Panc1 (cell line): ENCODE data around the gene METTL1. TPM values are rescaled to one million over a fixed set of nuclear protein-coding genes. Genes with fewer than 3 reads are reported as not detected.

ENCODE experiments used
- ATAC-seq: fragments of 200-7000 bp; cut with Tn5 transposase; 2 replicates; pipeline ENCODE4 v1.9.1; 2020; ENCODE audit warnings: mild to moderate bottlenecking, moderate library complexity
- BruUV-seq: library from RNA; stranded (reverse); fragments of 400-500 nt; replicated peaks from 2 replicates; lab custom pipeline; 2021; lab: Mats Ljungman, UMichigan
- CTCF ChIA-PET: fragments of 300-600 bp; sonication (Branson Sonifier 250); formaldehyde crosslinking; loops from one replicate; lab custom pipeline; 2022; ENCODE audit warnings: antibody characterized with exemption; lab: Charles Lee
- POLR2A ChIA-PET: fragments of 300-600 bp; sonication (Branson Sonifier 250); formaldehyde crosslinking; loops from one replicate; lab custom pipeline; 2022; ENCODE audit warnings: antibody characterized with exemption; lab: Charles Lee
- DNase-seq: peaks from one replicate; pipeline ENCODE4 v3.0.0-alpha.2; 2010; ENCODE audit warnings: low read depth, low spot score
- H3K27ac ChIP-seq: 2 replicates; pipeline ENCODE4 v1.5.1; 2011; ENCODE audit warnings: mild to moderate bottlenecking, low read length, inconsistent platforms
- H3K27me3 ChIP-seq: fragments of 200-500 bp; sonication (Bioruptor generic); 2 replicates; pipeline ENCODE4 v1.6.0; 2014; ENCODE audit warnings: low read length, inconsistent platforms; ENCODE audit not compliant: control insufficient read depth, insufficient read depth
- H3K36me3 ChIP-seq: fragments of 200-500 bp; sonication (Bioruptor generic); 2 replicates; pipeline ENCODE4 v1.5.1; 2014; ENCODE audit warnings: inconsistent platforms, mild to moderate bottlenecking, low read length, moderate library complexity; ENCODE audit not compliant: control insufficient read depth, insufficient read depth
- H3K4me1 ChIP-seq: 2 replicates; pipeline ENCODE4 v1.5.1; 2011; ENCODE audit warnings: inconsistent platforms, mild to moderate bottlenecking, low read length, moderate library complexity; ENCODE audit not compliant: control insufficient read depth, insufficient read depth
- H3K4me3 ChIP-seq, 2 experiments: 2 replicates each; pipeline ENCODE4 v1.5.1; 2011 to 2012; ENCODE audit warnings: low read depth in 2 of 2, low read length in 2 of 2, mild to moderate bottlenecking in 2 of 2, inconsistent platforms in 1 of 2, moderate library complexity in 1 of 2
- H3K9me3 ChIP-seq: fragments of 200-500 bp; sonication (Bioruptor generic); 2 replicates; pipeline ENCODE4 v1.5.1; 2014; ENCODE audit warnings: low read depth, mild to moderate bottlenecking, inconsistent platforms, low read length, moderate library complexity; ENCODE audit not compliant: control insufficient read depth, insufficient read depth
- POLR2AphosphoS5 ChIP-seq: IDR thresholded peaks from 2 replicates; pipeline ENCODE4 v1.6.1; 2012; ENCODE audit warnings: mild to moderate bottlenecking, low read depth, low read length, moderate library complexity
- SIN3A ChIP-seq: IDR thresholded peaks from 2 replicates; pipeline ENCODE4 v1.6.1; 2012; ENCODE audit warnings: low read depth, mild to moderate bottlenecking, low read length, moderate library complexity, borderline replicate concordance; ENCODE audit not compliant: insufficient read depth
- TCF7L2 ChIP-seq: IDR thresholded peaks from 2 replicates; pipeline ENCODE4 v1.6.1; 2011; ENCODE audit warnings: mild to moderate bottlenecking, low read depth, low read length, inconsistent platforms
- in situ Hi-C: cut with HindIII; loops from 2 replicates; pipeline ENCODE4 v1.10.0; 2016; ENCODE audit warnings: low sequenced_read_pairs, low pct_unique_long_range_greater_than_20kb
- intact Hi-C: fragments of 100-400 bp; cut with micrococcal nuclease; formaldehyde crosslinking; loops from one replicate; pipeline ENCODE4 v1.10.0; 2022; ENCODE audit not compliant: unreplicated experiment
- total RNA-seq: library from RNA; stranded (reverse); gene quantifications from one replicate; pipeline ENCODE4 v1.2.1, GENCODE V29; 2021; ENCODE audit not compliant: unreplicated experiment
- TF ChIP-seq, protein P1 (sequence below): fragments of 450-650 bp; IDR thresholded peaks from 2 replicates; pipeline ENCODE4 v1.5.1; 2017; ENCODE audit warnings: mild to moderate bottlenecking
- TF ChIP-seq, protein P2 (sequence below), 2 experiments: IDR thresholded peaks; 2 replicates each; pipeline ENCODE4 v1.6.1; 2011 to 2012; ENCODE audit warnings: low read depth in 2 of 2, control low read depth in 1 of 2, low read length in 1 of 2, mild to moderate bottlenecking in 1 of 2, moderate library complexity in 1 of 2; ENCODE audit not compliant: insufficient read depth in 1 of 2

The METTL1 gene
- total RNA-seq, 1 experiment from 2014 or later, result 46.5 TPM

DNA sequence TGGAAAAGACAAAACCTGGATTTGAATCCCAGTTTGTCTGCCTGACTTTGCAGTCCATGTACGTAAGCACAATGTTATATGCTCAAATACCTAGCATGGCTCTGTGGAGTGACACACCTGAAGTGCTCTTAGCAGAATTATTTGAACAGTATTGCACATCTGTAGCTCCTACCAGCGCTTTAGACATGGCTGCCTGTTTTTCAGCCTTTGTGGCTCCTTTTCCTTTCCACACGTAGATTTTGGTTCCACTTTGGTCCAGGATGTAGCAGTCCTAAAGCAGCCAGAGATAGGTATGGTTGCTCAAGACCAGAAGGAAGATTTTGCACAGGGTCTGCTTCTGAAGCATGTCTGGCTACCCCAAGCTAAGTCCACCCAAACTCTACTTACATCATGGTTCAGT, 37.5 kb upstream of the METTL1 start:
- in situ Hi-C loops (no loop called here), intact Hi-C loops (no loop called here)
- no peaks in the 10 kb centered on the region for H3K4me1 ChIP-seq
- no peaks in the 10 kb centered on the region for H3K36me3 ChIP-seq
- H3K27ac ChIP-seq, result no peak overlapping the region
- H3K9me3 ChIP-seq, result no peaks in the 10 kb centered on the region
- no peaks in the 10 kb centered on the region for H3K27me3 ChIP-seq
- ATAC-seq (no peak), DNase-seq (no peak)
- no peak overlapping the region for H3K4me3 ChIP-seq
- TF ChIP-seq TCF7L2, result no peak
- no peak for TF ChIP-seq SIN3A
- TF ChIP-seq, protein P1, sequence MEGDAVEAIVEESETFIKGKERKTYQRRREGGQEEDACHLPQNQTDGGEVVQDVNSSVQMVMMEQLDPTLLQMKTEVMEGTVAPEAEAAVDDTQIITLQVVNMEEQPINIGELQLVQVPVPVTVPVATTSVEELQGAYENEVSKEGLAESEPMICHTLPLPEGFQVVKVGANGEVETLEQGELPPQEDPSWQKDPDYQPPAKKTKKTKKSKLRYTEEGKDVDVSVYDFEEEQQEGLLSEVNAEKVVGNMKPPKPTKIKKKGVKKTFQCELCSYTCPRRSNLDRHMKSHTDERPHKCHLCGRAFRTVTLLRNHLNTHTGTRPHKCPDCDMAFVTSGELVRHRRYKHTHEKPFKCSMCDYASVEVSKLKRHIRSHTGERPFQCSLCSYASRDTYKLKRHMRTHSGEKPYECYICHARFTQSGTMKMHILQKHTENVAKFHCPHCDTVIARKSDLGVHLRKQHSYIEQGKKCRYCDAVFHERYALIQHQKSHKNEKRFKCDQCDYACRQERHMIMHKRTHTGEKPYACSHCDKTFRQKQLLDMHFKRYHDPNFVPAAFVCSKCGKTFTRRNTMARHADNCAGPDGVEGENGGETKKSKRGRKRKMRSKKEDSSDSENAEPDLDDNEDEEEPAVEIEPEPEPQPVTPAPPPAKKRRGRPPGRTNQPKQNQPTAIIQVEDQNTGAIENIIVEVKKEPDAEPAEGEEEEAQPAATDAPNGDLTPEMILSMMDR, result no peak
- no peak for TF ChIP-seq POLR2AphosphoS5
- TF ChIP-seq, protein P2, sequence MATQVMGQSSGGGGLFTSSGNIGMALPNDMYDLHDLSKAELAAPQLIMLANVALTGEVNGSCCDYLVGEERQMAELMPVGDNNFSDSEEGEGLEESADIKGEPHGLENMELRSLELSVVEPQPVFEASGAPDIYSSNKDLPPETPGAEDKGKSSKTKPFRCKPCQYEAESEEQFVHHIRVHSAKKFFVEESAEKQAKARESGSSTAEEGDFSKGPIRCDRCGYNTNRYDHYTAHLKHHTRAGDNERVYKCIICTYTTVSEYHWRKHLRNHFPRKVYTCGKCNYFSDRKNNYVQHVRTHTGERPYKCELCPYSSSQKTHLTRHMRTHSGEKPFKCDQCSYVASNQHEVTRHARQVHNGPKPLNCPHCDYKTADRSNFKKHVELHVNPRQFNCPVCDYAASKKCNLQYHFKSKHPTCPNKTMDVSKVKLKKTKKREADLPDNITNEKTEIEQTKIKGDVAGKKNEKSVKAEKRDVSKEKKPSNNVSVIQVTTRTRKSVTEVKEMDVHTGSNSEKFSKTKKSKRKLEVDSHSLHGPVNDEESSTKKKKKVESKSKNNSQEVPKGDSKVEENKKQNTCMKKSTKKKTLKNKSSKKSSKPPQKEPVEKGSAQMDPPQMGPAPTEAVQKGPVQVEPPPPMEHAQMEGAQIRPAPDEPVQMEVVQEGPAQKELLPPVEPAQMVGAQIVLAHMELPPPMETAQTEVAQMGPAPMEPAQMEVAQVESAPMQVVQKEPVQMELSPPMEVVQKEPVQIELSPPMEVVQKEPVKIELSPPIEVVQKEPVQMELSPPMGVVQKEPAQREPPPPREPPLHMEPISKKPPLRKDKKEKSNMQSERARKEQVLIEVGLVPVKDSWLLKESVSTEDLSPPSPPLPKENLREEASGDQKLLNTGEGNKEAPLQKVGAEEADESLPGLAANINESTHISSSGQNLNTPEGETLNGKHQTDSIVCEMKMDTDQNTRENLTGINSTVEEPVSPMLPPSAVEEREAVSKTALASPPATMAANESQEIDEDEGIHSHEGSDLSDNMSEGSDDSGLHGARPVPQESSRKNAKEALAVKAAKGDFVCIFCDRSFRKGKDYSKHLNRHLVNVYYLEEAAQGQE (IDR thresholded peaks at IDR 0.05; ENCODE audit: insufficient read depth in 1 of 2, low read depth in 2 of 2, low read length in 1 of 2), result no peak
- BruUV-seq, result no TSS peak
- CTCF ChIA-PET, result no interaction called here
- POLR2A ChIA-PET, result no interaction called here

DNA sequence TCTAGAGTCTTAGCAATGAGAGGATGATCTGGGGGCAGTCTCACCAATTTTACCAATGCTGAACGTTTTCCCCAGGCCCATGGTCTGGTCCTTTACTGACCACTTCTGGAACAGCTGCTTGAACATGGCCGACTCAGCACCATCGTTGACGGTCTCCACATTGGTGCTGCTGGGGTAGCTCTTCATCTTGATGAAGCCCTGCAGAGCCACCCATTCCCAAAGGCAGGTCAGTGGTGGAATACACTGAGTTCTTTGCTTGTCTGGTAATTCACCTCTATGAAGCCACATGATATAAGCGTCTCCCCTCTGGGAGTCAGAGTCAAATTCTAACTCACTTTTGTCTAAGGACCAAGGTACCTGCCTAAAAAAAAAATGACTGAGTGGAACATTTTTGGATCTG, 36.4 kb upstream of the METTL1 start:
- Histone ChIP-seq H3K4me3 (no peak overlapping the region), H3K27ac (no peak overlapping the region), H3K4me1 (no peaks in the 10 kb centered on the region), H3K36me3 (no peaks in the 10 kb centered on the region), H3K9me3 (no peaks in the 10 kb centered on the region), H3K27me3 (no peaks in the 10 kb centered on the region)
- ATAC-seq, result no peak
- no TSS peak for BruUV-seq
- intact Hi-C loops (no loop called here), in situ Hi-C loops (no loop called here)
- ChIA-PET POLR2A (no interaction called here), CTCF (no interaction called here)
- TF ChIP-seq SIN3A (no peak), TCF7L2 (no peak), POLR2AphosphoS5 (no peak)
- TF ChIP-seq, protein P1, result no peak
- TF ChIP-seq, protein P2 (IDR thresholded peaks at IDR 0.05; ENCODE audit: insufficient read depth in 1 of 2, low read depth in 2 of 2, low read length in 1 of 2), result no peak
- DNase-seq, result no peak
